GM10266 (cell line): ENCODE measurements around the gene TUBAL3.

Experiments
- DNase-seq: peaks from one replicate; pipeline ENCODE4 v3.0.0; 2012; ENCODE audit errors: extremely low spot score
- TF ChIP-seq, protein P1 (sequence below): IDR thresholded peaks from 2 replicates; pipeline ENCODE4 v1.5.1; 2012; ENCODE audit warnings: mild to moderate bottlenecking, low read depth; ENCODE audit not compliant: control insufficient read depth, insufficient read depth; ENCODE audit errors: missing control alignments

Gene TUBAL3

DNA sequence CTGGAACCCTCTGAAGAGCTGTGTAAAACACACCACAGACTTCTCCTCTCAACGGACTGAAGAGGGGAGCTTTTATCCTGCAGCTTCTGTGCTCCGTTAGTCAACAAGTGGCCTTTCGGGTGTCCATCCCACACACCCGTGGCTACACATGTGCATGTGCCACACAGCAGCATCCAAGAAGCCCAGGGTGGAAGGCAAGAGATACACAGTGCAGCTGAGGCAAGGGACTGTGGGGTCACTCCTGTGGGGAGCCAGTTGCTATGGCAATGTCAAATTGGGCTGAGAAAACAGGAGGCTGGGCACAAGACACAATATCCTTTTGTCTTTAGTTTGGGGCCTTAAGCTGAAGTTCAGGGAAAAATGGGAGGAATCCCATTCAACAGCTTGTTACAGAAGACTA is 36.5 kb upstream of the TUBAL3 start:
- no peak for DNase-seq
- TF ChIP-seq, protein P1, sequence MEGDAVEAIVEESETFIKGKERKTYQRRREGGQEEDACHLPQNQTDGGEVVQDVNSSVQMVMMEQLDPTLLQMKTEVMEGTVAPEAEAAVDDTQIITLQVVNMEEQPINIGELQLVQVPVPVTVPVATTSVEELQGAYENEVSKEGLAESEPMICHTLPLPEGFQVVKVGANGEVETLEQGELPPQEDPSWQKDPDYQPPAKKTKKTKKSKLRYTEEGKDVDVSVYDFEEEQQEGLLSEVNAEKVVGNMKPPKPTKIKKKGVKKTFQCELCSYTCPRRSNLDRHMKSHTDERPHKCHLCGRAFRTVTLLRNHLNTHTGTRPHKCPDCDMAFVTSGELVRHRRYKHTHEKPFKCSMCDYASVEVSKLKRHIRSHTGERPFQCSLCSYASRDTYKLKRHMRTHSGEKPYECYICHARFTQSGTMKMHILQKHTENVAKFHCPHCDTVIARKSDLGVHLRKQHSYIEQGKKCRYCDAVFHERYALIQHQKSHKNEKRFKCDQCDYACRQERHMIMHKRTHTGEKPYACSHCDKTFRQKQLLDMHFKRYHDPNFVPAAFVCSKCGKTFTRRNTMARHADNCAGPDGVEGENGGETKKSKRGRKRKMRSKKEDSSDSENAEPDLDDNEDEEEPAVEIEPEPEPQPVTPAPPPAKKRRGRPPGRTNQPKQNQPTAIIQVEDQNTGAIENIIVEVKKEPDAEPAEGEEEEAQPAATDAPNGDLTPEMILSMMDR = no peak

DNA sequence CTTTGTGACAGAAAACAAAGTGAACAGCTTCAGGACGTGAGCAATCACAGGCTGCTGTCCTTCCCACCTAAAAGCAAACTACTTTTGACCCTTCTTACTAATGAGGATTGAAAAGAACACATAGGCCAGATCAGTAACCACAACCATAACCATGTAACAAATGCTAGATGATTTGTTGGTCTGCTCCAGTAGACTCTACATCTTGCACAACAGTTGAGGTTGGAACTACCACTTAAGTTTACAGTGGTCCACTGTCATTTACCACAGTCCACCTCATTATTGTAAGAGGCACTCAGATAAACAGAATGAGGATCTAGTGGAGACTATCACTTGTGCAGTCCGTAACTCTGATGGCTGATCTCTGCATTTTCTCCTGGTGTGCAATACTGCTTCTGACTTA is 35.6 kb upstream of the TUBAL3 start:
- TF ChIP-seq, protein P1 = no peak
- DNase-seq = no peak

DNA sequence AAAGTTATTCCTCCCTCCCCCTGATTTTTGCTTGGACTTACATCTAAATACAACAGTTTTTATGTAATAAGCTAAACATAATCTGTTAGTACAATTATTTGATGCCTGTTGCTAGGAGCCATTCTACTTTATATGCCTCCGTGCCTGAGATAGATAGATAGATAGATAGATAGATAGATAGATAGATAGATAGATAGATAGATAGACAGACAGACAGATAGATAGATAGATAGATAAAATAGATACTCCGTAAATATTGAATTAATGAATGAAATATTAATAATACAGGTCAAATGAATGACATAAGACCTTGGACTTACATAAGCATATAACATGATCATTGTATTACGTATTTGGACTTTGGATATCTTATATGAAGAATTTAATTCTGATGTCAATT is 30.7 kb upstream of the TUBAL3 start:
- DNase-seq = no peak
- TF ChIP-seq, protein P1 = no peak

DNA sequence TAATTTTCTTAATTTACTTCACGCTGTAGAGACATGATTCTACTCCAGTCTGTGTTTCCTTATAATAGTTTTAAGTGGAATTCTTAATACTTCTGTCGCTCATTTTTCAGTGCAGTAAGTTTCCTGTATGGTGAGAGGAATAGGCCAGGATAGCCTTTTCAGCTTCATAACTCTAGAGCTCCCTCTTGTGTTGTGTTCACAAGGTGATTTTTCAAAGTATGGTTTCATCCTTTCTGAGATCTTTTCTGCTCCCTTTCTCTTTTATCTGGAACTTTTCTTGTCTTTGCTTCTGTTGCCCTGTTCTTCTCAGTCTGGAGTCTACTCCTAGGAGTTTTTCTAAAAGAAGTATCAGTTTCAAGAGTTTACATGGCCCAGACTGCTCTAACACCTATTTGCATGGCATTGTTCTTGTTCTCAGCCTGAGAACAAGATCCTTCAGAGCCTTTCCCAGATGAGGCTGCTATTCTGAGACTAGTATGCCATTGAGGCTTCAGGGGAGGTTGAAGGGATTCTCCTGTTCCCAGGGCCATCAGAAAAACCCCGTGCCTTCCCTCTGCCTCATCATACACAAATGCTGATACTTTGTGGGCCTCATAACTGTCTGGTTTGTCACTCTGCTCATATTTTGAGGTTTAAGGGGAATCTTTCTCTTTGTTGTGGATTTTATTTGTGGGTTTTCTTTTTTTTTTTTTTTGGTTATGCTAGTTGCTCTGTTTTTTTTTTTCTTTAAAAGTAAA is 29.6 kb upstream of the TUBAL3 start:
- TF ChIP-seq, protein P1 = peak; percentile 59
- DNase-seq = peak; percentile 27

DNA sequence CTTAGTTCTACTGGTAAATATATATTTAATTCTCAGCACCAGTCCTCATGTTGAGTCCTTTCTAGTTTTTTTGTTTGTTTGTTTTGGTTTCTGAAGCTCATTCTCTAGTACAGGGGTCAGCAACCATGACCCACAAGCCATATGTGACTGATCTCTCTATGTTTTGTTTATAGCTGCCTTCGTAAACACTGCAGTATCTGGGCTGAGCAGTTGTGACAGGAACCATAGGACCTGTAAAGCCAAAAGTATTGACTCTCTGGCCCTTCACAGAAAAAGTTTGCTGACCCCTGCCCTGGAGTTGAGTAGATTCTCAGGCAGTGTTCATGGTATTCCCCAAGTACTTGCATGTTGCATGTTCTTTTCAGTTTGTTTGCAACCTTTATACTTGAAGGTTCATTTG is 28.6 kb upstream of the TUBAL3 start:
- TF ChIP-seq, protein P1 = no peak
- DNase-seq = no peak

DNA sequence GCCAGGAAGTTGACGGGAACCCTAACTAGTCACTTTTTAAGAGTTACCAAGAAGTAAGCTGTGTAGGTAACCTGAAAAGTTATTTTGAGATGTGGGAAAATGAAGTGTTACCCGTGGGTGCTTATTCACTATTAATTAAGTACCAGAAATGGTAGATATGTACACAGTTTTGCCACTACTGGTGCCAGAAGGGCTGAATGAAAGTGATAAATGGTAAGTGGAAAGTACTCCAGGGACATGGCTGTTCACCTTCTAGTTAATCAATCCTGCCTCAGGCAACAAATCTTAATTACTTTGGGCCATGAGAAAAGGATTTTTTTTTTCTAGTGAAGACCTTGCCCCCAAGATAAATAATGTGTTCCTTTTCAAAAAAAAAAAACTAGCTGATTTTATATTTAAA is 23.5 kb upstream of the TUBAL3 start:
- DNase-seq = no peak
- TF ChIP-seq, protein P1 = no peak

DNA sequence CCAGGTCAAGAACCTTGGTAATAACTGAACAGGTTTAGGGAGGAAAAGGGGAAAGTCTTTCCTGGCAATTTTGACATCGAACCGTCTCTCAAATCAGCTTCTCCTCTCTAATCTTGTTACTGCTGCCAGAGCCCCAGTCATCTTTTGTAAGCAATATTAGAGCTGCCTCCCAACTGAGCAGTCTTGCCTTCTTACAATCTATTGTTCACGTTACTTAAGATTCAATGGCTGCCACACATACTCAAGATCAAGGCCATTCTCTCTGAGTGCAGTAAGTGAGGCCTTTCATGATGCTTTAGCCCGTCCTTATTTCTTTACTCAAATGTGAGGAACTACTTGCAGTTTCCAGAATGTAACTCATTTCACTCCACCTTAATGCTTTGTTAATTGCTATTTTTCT is 20.1 kb upstream of the TUBAL3 start:
- TF ChIP-seq, protein P1 = no peak
- no peak for DNase-seq
